Effector memory CD8-positive, alpha-beta T cell (primary cell): Measurements from ENCODE around the gene EYS.
"Not testable (repeated sequence)": the region's sequence is repeated elsewhere in the genome, so short reads cannot be mapped to it uniquely, and the experiment has no call there.

ENCODE experiments used
- ATAC-seq: fragments of 150-1000 bp; cut with Tn5 transposase; replicated peaks from 2 replicates; pipeline ENCODE4 v1.10.0; 2021; ENCODE audit warnings: mild to moderate bottlenecking, moderate library complexity
- DNase-seq, 3 experiments: peaks; one replicate each; pipeline ENCODE4 v3.0.0; 2021
- H3K27ac Mint-ChIP-seq, 2 donors: one replicate each; pipeline ENCODE4 v1.8.0; 2022; ENCODE audit warnings: mild to moderate bottlenecking in 2 of 2, mixed read lengths in 2 of 2, moderate library complexity in 2 of 2
- H3K27me3 Mint-ChIP-seq, 2 donors: one replicate each; pipeline ENCODE4 v1.8.0; 2022; ENCODE audit warnings: mixed read lengths in 2 of 2
- H3K36me3 Mint-ChIP-seq: one replicate; pipeline ENCODE4 v1.8.0; 2022; ENCODE audit warnings: mild to moderate bottlenecking, moderate library complexity, mixed read lengths; ENCODE audit not compliant: insufficient read depth
- H3K4me1 Mint-ChIP-seq, 2 donors: one replicate each; pipeline ENCODE4 v1.8.0; 2022; ENCODE audit warnings: low read depth in 2 of 2, mixed read lengths in 2 of 2
- H3K4me3 Mint-ChIP-seq, 2 donors: one replicate each; pipeline ENCODE4 v1.8.0; 2022; ENCODE audit warnings: mild to moderate bottlenecking in 2 of 2, mixed read lengths in 2 of 2, moderate library complexity in 2 of 2
- H3K9me3 Mint-ChIP-seq, 2 donors: one replicate each; pipeline ENCODE4 v1.8.0; 2022; ENCODE audit warnings: mixed read lengths in 2 of 2

The EYS gene

DNA sequence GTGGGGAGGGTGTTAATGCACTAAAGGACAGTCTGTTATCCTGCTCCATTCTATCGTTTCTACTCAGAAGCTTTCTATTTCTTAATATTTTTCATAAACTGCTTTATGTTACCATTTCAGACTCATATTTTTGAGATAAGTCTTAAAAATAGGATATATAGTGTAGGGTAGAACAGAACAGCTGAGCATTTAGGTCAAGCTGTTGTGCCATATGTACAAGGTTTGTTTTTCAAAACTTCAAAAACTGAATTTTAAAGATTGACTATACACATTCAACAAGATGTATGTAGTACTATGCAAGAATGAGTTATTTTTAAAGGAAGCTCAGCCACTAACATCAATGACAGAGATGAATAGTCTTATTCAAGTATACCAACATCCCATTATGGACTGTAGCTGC, 1634.3 kb downstream of the EYS start:
- DNase-seq (no peak), ATAC-seq (no peak)
- Mint-ChIP-seq H3K27ac (no peak overlapping the region), H3K4me1 (no peaks in the 10 kb centered on the region), H3K36me3 (no peaks in the 10 kb centered on the region), H3K4me3 (no peak overlapping the region), H3K27me3 (no peaks in the 10 kb centered on the region), H3K9me3 (peaks cover 5 to 6% of the 10 kb centered on the region in 2 donors)

DNA sequence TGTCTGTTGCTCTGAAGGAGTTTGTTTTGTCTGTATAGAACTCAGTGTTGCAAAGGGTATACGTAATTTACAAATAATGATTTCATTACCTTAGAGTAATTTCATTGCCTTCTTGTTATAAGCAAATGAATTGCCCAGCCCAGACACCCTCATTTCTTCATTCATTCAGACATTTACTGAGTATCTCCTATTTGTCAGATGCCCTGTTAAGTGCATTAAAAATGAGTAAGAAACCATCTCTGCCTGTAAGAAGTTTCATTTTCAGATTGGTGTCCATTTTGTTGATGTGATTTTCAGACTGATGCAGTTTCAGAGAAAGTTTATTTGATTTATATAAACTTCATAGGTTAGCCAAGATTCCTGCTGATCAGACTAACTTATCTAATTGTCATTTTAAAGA, 1642.1 kb downstream of the EYS start:
- H3K27ac Mint-ChIP-seq = no peak overlapping the region
- DNase-seq (no peak), ATAC-seq (no peak)
- H3K9me3 Mint-ChIP-seq = peaks cover 8 to 21% of the 10 kb centered on the region in 2 donors
- no peaks in the 10 kb centered on the region for H3K36me3 Mint-ChIP-seq
- no peak overlapping the region for H3K4me3 Mint-ChIP-seq
- no peaks in the 10 kb centered on the region for H3K27me3 Mint-ChIP-seq
- H3K4me1 Mint-ChIP-seq = no peaks in the 10 kb centered on the region

DNA sequence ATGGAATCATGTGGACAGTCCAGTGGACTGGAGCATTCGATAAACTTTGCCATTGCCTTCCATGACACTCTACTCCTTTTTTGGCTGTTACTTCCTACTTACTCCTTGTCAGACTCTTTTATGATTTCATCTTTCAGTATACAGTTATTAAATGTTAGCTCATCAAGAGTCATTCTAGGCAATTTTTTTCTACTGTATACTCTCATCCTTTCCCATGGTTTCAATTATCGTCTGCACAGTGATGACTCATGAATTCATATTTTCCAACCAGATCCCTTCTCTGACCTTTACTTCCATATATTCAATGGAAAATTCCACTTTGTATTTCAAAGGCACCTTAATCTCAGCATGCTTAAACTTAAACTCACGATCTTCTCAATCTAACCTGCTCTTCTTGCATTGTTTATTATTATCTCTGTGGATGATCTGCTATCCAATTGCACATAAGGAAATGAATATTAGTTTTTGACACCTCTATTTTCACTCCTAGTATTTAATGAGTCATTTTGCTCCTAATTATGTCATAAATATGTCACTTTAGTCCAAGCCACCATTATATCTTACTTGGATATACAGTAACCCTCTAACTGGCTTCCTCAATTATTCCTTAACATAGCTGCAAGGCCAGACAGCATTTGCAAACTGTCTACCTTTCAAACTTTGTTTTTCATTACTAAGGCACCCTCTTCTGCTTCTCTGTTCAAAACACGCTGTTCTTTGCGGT, 1643.9 kb downstream of the EYS start:
- H3K36me3 Mint-ChIP-seq = no peaks in the 10 kb centered on the region
- H3K4me1 Mint-ChIP-seq = no peaks in the 10 kb centered on the region
- no peak for ATAC-seq
- no peak overlapping the region for H3K4me3 Mint-ChIP-seq
- no peaks in the 10 kb centered on the region for H3K27me3 Mint-ChIP-seq
- no peak overlapping the region for H3K27ac Mint-ChIP-seq
- peaks cover 7 to 14% of the 10 kb centered on the region in 2 donors for H3K9me3 Mint-ChIP-seq
- no peak for DNase-seq

DNA sequence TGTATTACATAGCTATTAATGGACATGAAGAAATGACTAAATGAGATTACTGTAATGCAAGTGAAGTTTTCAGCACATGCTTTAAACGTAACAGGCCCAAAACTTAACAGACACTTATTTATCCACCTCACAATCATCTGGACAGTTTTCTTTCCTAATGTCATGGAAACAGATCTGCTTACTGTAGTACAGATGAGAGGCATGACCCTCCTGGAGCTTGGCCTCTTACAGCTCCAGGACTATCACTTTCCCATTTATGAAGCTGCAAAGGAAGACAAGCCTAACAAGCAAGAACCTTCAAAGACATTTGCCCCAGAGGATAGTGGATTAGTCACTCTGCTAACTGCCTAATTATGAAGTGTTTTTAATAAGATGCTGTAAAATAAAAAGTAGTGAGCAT, 1652.2 kb downstream of the EYS start:
- DNase-seq (no peak), ATAC-seq (no peak)
- H3K4me1 Mint-ChIP-seq = no peaks in the 10 kb centered on the region
- no peaks in the 10 kb centered on the region for H3K27me3 Mint-ChIP-seq
- no peak overlapping the region for H3K4me3 Mint-ChIP-seq
- H3K27ac Mint-ChIP-seq = no peak overlapping the region
- no peaks in the 10 kb centered on the region for H3K36me3 Mint-ChIP-seq
- H3K9me3 Mint-ChIP-seq = peaks cover 3 to 8% of the 10 kb centered on the region in 2 donors

DNA sequence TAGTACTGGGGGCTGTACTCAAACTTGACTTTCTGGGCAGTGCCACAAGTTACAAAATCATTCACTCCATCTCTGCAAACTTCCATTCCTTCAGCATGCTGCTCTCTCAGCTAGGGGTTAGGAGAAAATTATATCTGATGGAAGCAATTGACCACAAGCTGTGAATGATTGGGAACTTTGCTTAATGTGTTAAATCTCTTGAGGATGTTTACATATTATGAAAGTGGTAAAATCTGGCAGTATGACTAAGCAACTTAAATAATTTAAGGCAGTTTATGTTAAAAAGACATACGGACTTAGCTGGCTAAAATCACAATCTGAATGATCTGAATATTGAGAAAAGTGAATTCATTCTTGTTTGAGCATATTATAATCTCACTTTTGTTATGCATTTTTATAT, 1656.4 kb downstream of the EYS start:
- H3K27ac Mint-ChIP-seq = no peak overlapping the region
- H3K36me3 Mint-ChIP-seq = no peaks in the 10 kb centered on the region
- H3K9me3 Mint-ChIP-seq = peaks cover 8 to 15% of the 10 kb centered on the region in 2 donors
- no peaks in the 10 kb centered on the region for H3K27me3 Mint-ChIP-seq
- no peaks in the 10 kb centered on the region for H3K4me1 Mint-ChIP-seq
- no peak for DNase-seq
- no peak for ATAC-seq
- H3K4me3 Mint-ChIP-seq = no peak overlapping the region

DNA sequence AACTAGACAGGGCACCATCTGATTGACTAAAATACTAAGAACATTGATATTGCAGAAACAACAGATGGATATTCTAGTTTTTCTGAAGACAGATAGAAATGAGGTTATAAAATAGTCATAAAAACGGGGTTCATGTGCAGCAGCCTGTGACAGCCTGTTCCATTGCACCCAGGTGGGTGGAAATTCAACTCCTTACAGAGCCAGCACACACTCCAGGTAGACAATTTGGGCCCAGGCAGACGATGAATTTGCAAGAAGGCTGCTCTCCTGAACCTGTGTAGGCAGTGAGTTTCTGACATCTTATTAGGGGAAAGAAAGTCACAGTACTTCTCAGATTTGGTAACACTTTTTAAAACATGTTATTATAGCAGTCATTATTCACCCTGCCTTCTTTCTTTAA, 1657.3 kb downstream of the EYS start:
- no peak overlapping the region for H3K27ac Mint-ChIP-seq
- no peaks in the 10 kb centered on the region for H3K4me1 Mint-ChIP-seq
- DNase-seq (no peak), ATAC-seq (no peak)
- H3K27me3 Mint-ChIP-seq = no peaks in the 10 kb centered on the region
- peaks cover 8 to 15% of the 10 kb centered on the region in 2 donors for H3K9me3 Mint-ChIP-seq
- H3K4me3 Mint-ChIP-seq = no peak overlapping the region
- H3K36me3 Mint-ChIP-seq = no peaks in the 10 kb centered on the region

DNA sequence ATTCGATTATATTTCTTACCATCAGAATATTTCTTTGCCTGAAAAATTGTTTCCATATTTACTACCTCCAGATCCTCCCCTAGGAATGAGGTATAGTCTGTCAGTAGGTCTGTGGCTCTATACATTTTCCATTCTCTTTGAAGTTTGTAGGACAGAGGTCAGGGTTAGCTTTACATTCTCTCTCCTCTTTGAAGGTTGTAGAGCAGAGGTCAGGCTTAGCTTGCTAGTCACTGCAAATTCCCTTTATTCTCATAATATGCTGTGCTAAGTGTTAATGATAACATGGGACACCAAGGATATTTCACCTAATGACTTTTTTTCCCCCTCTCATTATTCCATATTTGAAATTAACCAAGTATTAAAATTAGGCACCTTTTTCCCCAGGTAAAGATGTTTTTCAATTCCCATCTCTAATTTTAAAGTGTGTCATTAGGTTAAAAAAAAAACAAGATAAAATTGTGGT, 1660.2 kb downstream of the EYS start:
- H3K9me3 Mint-ChIP-seq = peaks cover 12 to 15% of the 10 kb centered on the region in 2 donors
- no peak overlapping the region for H3K27ac Mint-ChIP-seq
- DNase-seq (no peak), ATAC-seq (no peak)
- no peak overlapping the region for H3K4me3 Mint-ChIP-seq
- no peaks in the 10 kb centered on the region for H3K36me3 Mint-ChIP-seq
- H3K4me1 Mint-ChIP-seq = no peaks in the 10 kb centered on the region
- no peaks in the 10 kb centered on the region for H3K27me3 Mint-ChIP-seq

DNA sequence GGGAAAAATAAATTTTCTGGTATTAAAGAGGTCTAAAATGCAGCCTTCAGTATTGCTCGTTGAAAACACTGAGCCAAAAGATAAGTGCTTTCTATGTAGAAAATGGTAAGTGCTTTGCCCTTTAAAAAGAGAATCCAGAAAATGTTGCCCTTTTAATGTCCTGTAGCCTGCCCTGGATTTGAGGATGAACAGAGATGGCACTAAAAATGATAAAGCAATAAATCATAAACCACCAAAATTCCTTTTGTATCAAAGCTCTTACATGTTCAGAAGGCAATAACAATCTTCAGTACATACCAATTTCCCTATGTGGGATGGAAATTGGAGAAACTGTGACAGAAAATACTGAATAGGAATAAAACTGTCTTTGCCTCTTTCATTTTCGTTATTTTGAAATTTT, 1665.7 kb downstream of the EYS start:
- no peaks in the 10 kb centered on the region for H3K36me3 Mint-ChIP-seq
- no peak for DNase-seq
- no peak overlapping the region for H3K27ac Mint-ChIP-seq

DNA sequence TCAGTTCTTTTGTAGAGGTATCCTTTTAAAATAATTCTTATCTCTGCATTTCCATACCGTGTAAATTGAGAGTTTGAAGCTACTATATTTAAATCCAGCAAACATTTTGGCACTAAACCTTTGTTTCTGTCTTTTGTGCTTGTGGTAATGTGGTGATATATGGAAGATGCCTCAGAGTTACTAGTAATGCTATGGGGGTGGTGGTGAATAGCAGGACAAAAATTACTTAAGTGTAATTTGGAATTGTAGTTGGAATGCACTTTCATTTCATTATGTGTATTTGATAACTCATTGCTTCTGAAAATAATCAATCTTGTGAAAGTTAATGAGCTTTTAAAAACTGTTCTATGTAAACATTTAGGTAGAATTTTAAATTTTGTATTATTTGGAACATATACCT, 1666.9 kb downstream of the EYS start:
- H3K36me3 Mint-ChIP-seq = no peaks in the 10 kb centered on the region

More for the DNA sequence above, 1665.7 kb downstream of the EYS start:
- no peak for ATAC-seq
- Mint-ChIP-seq H3K4me1 (no peaks in the 10 kb centered on the region), H3K4me3 (no peak overlapping the region), H3K27me3 (no peaks in the 10 kb centered on the region), H3K9me3 (peaks cover 0 to 4% of the 10 kb centered on the region in 2 donors)

DNA sequence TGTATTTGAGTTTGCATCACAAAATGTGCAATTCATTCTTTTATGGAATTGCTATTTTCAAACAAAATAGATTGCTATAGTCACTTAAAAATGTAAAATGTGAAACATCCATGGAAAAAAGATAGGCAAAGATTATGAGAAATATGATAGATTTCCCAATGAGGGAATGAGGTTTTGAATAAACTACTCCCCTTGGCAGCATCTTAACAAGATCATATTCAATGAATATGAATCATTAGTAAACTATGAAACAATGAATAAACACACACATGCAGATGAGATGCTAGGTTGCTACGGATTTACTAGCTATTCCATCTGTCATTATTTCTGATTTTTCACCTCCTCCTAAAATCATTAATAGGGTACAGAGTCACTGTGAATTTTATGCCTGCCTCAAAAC, 1669.6 kb downstream of the EYS start:
- Mint-ChIP-seq H3K27ac (no peak overlapping the region), H3K9me3 (peaks cover 0 to 2% of the 10 kb centered on the region in 2 donors), H3K4me3 (no peak overlapping the region), H3K27me3 (no peaks in the 10 kb centered on the region), H3K4me1 (no peaks in the 10 kb centered on the region), H3K36me3 (no peaks in the 10 kb centered on the region)
- no peak for DNase-seq
- ATAC-seq = no peak

More for the DNA sequence above, 1666.9 kb downstream of the EYS start:
- H3K27me3 Mint-ChIP-seq = no peaks in the 10 kb centered on the region
- H3K4me3 Mint-ChIP-seq = no peak overlapping the region
- H3K4me1 Mint-ChIP-seq = no peaks in the 10 kb centered on the region
- DNase-seq (no peak), ATAC-seq (no peak)
- no peak overlapping the region for H3K27ac Mint-ChIP-seq
- peaks cover 0 to 4% of the 10 kb centered on the region in 2 donors for H3K9me3 Mint-ChIP-seq

DNA sequence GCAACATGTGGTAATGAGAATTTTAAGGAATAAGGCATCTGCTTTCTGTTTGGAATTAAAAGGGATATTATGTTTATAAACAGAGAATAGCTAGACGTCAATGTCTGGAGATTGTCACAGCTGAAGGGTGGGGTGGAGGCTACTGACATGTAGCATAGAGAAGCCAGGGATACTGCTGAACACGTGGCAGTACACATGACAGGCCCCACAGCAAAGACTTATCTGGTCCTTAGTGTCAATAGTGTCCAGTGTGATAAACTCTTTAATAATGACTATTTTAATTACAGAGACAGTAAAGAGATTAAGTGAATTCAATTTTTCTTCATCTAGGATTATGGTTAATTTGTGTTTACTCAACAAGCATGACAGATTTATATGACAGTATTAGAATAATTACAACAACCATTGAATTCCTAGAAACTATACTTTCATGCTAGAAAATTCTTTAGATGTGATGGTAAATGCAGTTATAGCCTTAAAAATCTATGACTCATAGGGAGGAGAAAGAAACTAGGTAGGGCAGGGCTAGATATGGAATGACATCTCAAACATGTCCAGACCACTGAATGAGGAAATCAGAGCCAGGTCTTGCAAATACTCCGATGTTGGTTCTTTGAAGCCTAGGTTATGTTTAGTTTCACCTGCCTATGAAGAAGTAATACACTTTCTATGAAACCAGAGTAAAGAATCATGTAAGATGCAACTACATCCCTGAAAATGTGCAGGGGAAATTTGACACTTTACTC, 1671.9 kb downstream of the EYS start:
- Mint-ChIP-seq H3K27me3 (no peaks in the 10 kb centered on the region), H3K27ac (no peak overlapping the region), H3K4me1 (no peaks in the 10 kb centered on the region), H3K36me3 (no peaks in the 10 kb centered on the region), H3K9me3 (peaks cover 1 to 4% of the 10 kb centered on the region in 2 donors), H3K4me3 (no peak overlapping the region)
- ATAC-seq (no peak), DNase-seq (no peak)

DNA sequence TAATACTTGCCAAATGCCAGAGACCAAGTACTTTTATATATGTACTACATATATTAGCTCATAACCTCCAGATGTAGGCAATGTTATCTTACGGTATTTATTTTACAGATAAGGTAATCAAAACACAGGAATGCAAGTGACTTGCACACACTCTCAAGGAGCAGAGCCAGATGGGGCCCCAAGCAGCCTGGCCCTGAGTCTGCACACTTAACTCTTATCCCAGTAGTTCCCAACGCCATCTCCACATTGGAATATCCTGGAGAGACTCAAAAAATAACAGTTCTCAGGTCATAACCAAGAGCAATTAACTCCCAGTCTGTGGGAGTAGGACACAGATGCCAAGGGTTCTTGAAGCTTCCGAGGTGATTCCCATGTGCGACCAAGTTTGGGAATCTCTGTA, 1672.7 kb downstream of the EYS start:
- ATAC-seq (no peak), DNase-seq (no peak)
- Mint-ChIP-seq H3K27me3 (no peaks in the 10 kb centered on the region), H3K4me1 (no peaks in the 10 kb centered on the region), H3K27ac (no peak overlapping the region), H3K36me3 (no peaks in the 10 kb centered on the region), H3K9me3 (peaks cover 4 to 7% of the 10 kb centered on the region in 2 donors), H3K4me3 (no peak overlapping the region)

DNA sequence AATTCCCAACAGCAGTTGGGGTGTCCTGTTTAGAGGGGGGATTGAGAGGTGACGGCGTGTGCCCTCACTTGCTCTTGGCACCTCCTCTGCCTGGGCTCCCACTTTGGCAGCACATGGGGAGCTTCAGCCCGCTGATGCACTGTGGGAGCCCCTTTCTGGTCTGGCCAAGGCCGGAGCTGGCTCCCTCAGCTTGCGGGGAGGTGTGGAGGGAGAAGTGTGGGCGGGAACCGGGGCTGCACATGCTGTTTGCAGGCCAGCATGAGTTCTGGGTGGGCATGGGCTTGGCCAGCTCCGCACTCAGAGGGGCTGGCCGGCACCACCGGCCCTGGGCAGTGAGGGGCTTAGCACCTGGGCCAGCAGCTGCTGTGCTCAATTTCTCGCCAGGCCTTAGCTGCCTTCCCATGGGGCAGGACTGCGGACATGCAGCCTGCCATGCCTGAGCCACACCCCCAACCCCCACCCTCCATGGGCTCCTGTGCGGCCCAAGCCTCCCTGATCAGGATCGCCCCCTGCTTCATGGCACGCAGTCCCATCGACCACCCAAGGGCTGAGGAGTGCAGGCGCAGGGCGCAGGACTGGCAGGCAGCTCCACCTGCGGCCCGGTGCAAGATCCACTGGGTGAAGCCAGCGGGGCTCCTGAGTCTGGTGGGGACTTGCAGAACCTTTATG, 1675.9 kb downstream of the EYS start:
- not testable (repeated sequence) for H3K27ac Mint-ChIP-seq, H3K4me1 Mint-ChIP-seq, ATAC-seq, H3K36me3 Mint-ChIP-seq, H3K4me3 Mint-ChIP-seq, H3K27me3 Mint-ChIP-seq, DNase-seq
- H3K9me3 Mint-ChIP-seq = peaks cover 7 to 11% of the 10 kb centered on the region in 2 donors

DNA sequence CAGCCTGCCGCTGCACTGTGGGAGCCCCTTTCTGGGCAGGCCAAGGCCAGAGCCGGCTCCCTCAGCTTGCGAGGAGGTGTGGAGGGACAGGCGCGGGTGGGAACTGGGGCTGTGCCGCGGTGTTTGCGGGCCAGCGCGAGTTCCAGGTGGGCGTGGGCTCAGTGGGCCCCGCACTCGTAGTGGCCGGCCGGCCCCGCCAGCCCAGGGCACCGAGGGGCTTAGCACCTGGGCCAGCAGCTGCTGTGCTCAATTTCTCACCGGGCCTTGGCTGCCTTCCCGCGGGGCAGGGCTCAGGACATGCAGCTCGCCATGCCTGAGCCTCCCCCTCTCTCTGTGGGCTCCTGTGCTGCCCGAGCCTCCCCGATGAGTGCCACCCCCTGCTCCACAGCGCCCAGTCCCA, 1683.3 kb downstream of the EYS start:
- no peaks in the 10 kb centered on the region for H3K27me3 Mint-ChIP-seq
- no peak for ATAC-seq
- no peaks in the 10 kb centered on the region for H3K4me1 Mint-ChIP-seq
- no peak overlapping the region for H3K27ac Mint-ChIP-seq
- no peak for DNase-seq
- no peak overlapping the region for H3K4me3 Mint-ChIP-seq
- peaks cover 3% of the 10 kb centered on the region for H3K36me3 Mint-ChIP-seq
- peaks cover 7 to 11% of the 10 kb centered on the region in 2 donors for H3K9me3 Mint-ChIP-seq
